GM18907 (cell line): Measurements from ENCODE around the gene SORCS2.

ENCODE experiments used
- ATAC-seq: cut with Tn5 transposase; IDR thresholded peaks from one replicate; pipeline ENCODE4 v1.9.1; 2021; ENCODE audit warnings: mild to moderate bottlenecking, moderate library complexity; ENCODE audit not compliant: unreplicated experiment

Gene SORCS2

DNA sequence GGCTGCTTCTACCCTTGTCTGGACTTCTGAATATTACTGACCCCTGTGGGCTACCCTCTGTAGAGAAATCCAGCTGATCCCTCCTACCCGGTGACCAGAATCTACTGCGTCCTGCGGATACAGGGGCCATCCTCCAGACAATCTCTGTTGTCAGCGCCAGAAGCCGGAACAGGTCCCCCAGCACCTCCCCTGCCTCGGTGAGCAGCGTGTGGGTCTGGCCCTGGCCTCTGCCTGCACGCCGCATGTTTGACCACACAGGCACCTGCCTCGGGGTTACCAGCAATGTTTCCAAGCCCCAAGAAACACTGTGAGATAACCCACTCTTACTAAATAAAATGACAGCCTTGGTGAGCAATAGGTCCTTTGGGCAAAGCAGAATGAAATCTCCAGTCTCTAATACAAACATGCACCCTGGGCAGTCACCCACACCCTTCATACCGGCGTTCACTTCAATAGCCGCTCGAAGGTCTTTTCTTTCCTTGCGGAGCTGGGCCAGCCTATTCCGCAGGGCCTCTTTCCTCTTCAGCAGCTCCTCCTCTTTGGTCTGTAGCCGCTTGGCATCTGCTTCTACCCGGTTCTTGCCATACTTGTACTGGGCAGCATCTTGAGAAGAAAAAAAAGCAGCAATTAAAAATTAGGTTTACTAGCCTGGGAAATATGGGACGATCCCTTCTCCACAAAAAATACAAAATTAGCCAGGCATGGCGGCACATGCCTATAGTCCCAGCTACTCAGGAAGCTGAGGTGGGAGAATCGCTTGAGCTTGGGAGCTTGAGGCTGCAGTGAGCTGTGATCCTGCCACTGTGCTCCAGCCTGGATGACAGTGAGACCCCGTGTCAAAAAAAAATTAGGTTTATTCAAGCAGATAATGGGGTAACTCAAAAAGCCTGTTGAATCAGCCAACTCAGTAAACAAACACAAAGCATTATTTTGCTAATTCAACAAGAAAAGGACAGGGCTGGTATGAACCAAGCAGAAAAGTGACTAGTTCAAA is 582.3 kb downstream of the SORCS2 start:
- no peak for ATAC-seq

- ATAC-seq = no peak
Observed at GRCh38 chr4:7775396-7775795, 583.1 kb downstream of the SORCS2 start.

DNA sequence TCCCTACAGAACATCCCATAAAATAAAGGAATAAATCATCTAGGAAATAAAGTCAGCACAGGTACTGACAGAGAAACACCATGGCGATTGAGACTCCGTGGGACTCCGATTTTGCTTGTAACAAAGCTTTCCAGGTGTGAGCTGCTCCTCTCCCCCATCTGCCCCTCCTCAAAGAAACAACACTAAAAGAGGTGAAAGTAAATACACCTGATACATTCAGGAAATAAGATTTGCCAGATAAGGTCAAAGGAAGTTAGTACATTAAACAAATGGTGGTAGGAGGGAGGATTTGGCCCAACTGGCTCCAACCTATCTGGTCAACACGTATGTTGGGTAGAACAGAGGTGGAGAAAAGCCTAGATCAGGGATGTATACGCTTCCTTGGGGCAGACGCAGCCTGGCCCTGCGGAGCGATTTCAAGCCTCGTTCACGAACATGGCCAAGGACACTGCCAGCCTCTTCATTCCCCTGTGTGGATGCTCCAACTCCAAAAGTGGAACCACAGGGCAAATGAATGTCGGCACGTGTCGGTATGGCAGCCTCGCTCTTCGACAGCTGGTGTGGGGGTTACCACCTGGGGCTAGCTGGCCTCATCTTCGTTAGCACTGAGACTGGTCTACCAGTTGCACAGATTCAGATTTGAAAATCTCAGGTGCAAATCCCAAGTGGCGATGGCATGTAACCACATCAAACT is 584.8 kb downstream of the SORCS2 start:
- no peak for ATAC-seq

DNA sequence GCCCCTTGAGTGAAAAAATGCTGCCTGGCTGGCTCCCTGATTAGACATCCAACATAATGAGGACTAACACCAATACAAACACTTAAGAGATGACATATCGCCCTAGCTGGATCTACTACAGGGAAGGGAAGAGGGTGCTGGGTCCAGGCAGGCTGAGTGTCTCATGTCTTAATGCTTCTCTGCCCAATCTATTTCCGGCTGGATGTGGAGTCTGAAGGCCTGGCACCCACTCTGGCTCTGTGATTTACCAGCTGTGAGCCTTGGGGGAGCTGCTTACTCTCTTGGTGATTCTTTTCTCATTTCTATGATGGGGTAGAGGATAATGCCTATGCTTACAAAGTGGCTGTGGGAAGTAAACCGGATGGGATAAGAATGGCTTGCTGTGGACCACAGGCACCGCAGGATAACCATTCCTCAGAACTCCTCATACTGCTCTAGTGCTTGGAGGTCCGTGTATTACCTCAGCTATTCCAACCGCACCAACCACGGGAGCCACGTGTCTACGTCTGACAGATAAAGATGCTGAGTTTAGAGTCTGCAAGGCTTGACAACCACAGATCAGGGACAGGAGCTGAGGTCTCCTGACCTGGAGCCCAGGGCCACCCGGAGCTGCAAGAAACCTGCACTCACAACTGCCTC is 585.7 kb downstream of the SORCS2 start:
- no peak for ATAC-seq

- no peak for ATAC-seq
Observed at GRCh38 chr4:7778510-7779431, 586.4 kb downstream of the SORCS2 start.

- ATAC-seq = no peak
Observed at GRCh38 chr4:7779432-7779768, 587.1 kb downstream of the SORCS2 start.

DNA sequence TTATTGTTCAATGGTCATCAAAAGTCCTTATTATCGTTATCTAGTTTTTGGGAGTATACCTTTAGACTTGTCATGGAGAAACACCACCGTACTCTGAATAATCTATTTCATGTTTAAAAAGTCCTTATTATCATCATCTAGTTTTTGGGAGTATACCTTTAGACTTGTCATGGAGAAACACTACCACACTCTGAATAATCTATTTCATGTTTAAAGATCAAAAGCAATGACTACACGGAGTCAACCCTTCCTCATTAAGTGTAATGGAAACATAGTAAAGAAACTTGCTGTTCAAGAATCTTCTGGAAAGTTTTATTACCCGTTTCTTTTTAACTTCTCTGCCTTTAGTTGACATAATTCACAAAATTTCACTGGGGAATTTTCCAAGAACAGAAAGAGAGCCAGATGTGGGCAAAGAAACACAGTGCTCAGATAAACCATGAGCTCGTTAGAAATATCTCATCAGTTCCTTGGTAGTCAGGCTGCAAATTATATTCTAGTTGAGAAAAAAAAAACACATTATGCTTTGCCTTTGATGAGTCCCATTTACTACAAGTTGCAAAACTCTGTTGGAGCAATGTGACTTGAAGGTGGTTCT is 588.5 kb downstream of the SORCS2 start:
- no peak for ATAC-seq

- no peak for ATAC-seq
Observed at GRCh38 chr4:7781366-7781765, 589.0 kb downstream of the SORCS2 start.

DNA sequence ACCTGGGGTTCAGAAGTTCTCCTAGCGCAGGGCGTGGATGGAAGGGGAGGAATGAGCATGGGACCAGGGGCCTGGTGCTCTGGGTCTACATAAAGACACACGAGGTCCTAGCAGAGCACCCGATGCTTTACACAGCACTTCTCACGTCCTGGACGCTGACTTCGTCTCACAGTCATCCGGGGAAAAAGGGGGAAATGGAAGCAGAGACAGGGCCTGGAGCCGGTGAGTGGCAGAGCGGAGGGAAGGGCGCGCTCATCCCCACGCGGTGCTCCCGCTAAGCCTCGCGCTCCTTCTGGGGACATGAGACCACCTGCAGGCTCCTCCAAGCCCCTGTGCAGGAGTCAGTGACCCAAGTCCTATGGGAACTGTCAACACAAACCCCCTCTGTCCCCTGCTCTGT is 589.7 kb downstream of the SORCS2 start:
- ATAC-seq = no peak

DNA sequence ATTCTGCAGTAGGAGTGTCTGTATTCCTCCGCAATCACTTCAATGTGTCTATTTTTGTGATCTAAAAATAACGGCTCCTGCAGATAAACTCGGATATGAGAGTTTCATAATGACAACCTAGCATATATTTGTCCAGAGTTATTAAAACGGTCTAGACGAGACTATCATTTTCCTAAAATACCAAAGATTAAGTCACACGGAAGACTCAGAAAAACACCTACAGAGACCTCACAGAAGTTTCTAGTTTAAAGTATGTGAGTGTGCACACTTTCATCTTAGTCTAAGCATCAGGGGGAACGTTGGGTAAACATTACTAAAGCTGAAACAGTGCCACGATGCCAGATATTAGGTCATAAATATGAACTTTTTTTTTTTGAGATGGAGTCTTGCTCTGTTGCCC is 590.4 kb downstream of the SORCS2 start:
- no peak for ATAC-seq

- ATAC-seq = no peak
Observed at GRCh38 chr4:7783541-7783940, 591.2 kb downstream of the SORCS2 start.

- no peak for ATAC-seq
Observed at GRCh38 chr4:7784131-7784870, 592.0 kb downstream of the SORCS2 start.

DNA sequence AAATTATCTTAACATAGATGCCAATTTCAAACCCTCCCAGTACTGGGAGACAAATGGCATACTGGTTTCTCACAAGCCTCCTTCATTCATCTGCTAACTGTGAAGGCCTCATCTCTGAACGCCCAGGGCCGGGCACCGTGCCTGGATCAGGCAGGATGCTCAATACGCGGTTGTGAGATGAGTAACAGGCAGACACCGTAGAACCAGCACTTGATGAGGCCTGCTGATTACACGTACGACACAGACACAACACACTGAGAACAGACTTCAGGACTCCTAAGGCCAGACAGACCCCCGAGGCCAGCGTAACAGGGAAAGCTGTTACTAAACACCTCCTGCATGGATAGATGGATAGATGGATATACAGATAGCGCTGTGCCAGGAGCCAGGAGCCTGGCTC is 592.7 kb downstream of the SORCS2 start:
- no peak for ATAC-seq

GRCh38 chr4:7786040-7786439 is 593.7 kb downstream of the SORCS2 start:
- ATAC-seq = no peak

DNA sequence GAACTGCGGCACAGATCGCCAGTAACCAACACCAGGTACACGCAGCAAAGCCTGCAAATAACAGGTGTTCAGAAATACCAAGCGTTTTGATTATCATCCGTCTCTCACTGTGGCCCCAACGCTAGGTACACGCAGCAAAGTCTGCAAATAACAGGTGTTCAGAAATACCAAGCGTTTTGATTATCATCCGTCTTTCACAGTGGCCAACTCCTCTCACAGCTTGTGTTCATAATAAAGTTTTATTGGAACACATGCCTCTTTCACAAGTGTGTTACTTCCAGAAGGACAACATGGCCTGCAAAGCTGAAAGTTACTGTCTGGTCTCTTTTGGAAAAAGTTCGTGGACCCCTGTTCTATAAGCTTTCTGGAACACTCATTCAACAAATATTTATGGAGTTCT is 594.2 kb downstream of the SORCS2 start:
- ATAC-seq = no peak

GRCh38 chr4:7787067-7787466 is 594.7 kb downstream of the SORCS2 start:
- no peak for ATAC-seq

- no peak for ATAC-seq
Observed at GRCh38 chr4:7787681-7788141, 595.4 kb downstream of the SORCS2 start.

- no peak for ATAC-seq
Observed at GRCh38 chr4:7788193-7788592, 595.9 kb downstream of the SORCS2 start.

GRCh38 chr4:7788694-7789425 is 596.5 kb downstream of the SORCS2 start:
- ATAC-seq = no peak
